MG63 (cell line): Measurements from ENCODE around the gene CEP164. TPM values are rescaled to one million over a fixed set of nuclear protein-coding genes. Genes with fewer than 3 reads are reported as not detected.
A peak's percentile ranks its signal among the peaks of the same experiment; 100 is the strongest.

Source experiments
- DNase-seq: peaks from one replicate; pipeline ENCODE4 v3.0.0-alpha.2; 2020
- H3K27me3 ChIP-seq: fragments of 250-450 bp; sonication (Bioruptor Pico); 2 replicates; pipeline ENCODE4 v1.5.1; 2020; ENCODE audit warnings: mild to moderate bottlenecking, moderate library complexity
- H3K36me3 ChIP-seq: fragments of 250-450 bp; sonication (Bioruptor Pico); 2 replicates; pipeline ENCODE4 v1.5.1; 2020; ENCODE audit warnings: mild to moderate bottlenecking, moderate library complexity
- H3K4me3 ChIP-seq: fragments of 250-450 bp; sonication (Bioruptor Pico); 2 replicates; pipeline ENCODE4 v1.5.1; 2020; ENCODE audit warnings: mild to moderate bottlenecking, moderate library complexity
- H3K9me3 ChIP-seq: fragments of 250-450 bp; sonication (Bioruptor Pico); 2 replicates; pipeline ENCODE4 v1.5.1; 2020; ENCODE audit warnings: mild to moderate bottlenecking, moderate library complexity
- total RNA-seq: library from RNA; depleted of rRNA; stranded (reverse); fragments of >200 nt; shearing (Covaris generic); gene quantifications from 2 replicates; pipeline ENCODE4 v1.2.3, GENCODE V29; 2014; ENCODE audit warnings: low replicate concordance

CEP164 gene
- total RNA-seq, 1 experiment from 2014 or later = 33.1 TPM

DNA sequence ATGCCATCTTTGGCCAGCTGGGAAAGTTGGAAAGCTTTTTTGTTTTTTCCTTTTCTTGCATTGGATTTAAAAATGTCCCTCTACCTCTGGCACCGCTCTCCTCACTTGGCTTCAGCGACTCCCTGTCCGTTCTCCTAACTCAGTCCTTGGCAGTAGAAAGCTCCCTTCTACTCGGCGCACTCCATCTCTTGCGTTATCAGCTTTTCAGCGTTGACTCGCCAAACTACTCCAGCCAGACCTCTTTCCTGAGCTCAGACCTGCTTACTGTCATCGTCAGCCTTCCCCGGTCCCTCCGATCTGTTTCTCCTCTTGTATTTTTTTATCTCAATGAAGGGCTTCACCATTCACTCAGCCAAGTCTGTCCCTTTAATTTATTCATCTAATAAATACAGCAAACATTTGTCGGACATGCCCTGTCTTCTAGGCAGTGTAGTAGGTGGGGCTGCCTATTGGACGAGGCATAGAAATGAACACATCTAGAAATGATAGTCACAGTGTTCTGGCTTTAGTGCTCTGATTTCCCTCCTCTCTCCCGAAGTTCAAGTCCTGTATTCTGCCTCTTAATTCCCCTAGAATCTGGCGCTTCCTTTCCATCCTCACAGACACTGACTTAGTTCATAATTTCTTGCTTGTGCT lies 839 bp downstream of the CEP164 start:
- Histone ChIP-seq H3K36me3 (no peaks in the 10 kb centered on the region; the same call in 1 of the 2 replicates), H3K9me3 (no peaks in the 10 kb centered on the region), H3K27me3 (no peaks in the 10 kb centered on the region), H3K4me3 (peak overlapping the region; percentile 67)
- no peak for DNase-seq

DNA sequence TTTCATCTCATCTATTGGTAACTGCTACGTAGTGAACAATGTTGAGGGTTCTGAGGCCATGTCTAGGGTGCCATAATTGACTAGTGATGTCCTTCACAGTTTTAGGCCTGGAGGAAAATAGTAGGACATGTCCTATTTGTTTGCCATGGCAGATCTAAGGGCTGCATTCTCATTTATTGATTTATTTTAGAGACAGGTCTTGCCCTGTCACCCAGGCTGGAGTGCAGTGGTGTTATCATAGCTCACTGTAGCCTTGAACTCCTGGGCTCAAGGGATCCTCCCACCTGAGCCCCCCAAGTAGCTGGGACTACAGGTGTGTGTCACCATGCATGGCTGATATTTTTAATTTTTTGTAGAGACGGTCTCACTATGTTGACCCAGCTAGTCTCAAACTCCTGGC lies 5.2 kb downstream of the CEP164 start:
- Histone ChIP-seq H3K4me3 (no peak overlapping the region), H3K36me3 (no peaks in the 10 kb centered on the region; the same call in 1 of the 2 replicates), H3K9me3 (no peaks in the 10 kb centered on the region), H3K27me3 (no peaks in the 10 kb centered on the region)
- no peak for DNase-seq

DNA sequence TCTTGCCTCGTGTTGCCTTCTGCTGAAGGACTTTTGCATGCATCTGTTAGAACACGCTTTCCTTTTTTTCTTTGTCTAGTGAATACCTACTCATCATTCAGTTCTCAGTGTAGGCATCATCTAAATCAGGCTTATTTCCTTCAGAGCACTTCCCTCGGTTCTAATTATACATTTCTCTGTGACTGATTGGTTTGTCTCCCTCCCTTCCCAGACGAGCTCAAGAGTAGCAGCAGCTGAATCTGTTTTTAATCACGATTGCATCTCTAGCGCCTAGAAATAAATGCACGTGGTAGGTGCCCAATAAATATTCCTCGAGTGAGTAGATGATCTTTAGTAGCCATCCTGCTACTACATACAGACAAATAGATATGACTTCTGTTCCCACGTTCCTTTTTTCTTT lies 6.3 kb downstream of the CEP164 start:
- Histone ChIP-seq H3K36me3 (peaks cover 1% of the 10 kb centered on the region; the same call in 1 of the 2 replicates), H3K9me3 (no peaks in the 10 kb centered on the region), H3K4me3 (no peak overlapping the region), H3K27me3 (no peaks in the 10 kb centered on the region)
- DNase-seq = no peak

DNA sequence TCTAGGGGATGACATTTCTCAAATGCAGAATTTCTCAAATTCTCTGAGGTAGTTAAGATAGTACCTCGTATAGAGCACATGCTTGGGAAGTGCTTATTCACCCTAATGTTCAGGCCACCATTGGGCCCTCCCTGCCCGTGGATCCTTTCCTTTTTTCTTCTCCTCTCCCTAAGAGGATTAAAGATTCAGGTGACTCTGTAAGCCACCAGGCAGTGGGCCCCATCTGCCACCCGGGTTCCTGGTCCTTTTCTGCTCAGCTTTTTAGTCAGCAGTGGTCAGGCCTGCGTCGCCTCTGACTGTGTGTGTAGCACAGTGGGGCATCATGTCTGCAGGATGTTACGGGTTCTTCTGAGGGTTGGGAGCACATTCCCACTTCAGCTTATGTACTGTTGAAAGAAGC lies 7.2 kb downstream of the CEP164 start:
- Histone ChIP-seq H3K36me3 (peaks cover 7% of the 10 kb centered on the region), H3K4me3 (no peak overlapping the region), H3K27me3 (no peaks in the 10 kb centered on the region), H3K9me3 (no peaks in the 10 kb centered on the region)
- DNase-seq = no peak

DNA sequence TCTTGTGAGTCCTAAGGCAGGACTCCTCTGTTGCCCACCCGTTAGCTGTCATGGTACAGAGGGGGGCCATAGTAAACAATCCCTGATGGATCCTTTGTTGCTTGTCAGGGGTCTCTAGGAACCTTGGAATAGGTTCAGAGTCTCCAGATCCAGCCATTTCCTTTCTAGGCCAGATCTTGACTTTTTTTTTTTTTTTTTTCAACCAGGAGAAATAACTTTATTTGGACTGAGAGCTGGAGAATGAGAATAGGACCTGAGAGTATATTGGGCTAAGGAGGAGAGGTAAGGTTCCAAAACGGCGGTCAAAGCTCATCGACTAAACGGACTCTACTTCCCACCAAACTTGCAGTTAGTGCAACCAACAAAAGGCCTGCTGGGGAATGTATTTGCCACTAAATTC lies 7.7 kb downstream of the CEP164 start:
- H3K36me3 ChIP-seq = peaks cover 11% of the 10 kb centered on the region
- no peak for DNase-seq
- no peaks in the 10 kb centered on the region for H3K9me3 ChIP-seq
- H3K4me3 ChIP-seq = no peak overlapping the region
- no peaks in the 10 kb centered on the region for H3K27me3 ChIP-seq

DNA sequence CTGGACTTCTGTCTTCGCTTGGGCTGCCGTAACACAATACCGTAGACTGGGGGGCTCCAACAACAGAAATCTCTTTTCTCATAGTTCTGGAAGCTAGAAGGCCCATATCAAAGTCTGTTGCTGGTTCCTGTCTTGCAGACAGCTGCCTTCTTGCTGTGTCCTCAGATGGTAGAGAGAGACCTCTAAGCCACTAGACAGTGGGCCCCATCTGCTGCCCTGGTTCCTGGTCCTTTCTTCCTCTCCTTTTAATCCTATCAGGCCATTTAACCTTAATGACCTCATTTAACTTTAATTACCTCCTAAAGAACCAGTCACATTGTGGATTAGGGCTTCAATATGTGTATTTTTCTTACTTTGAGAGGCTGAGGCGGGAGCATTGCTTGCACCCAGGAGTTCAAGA lies 9.4 kb downstream of the CEP164 start:
- no peak for DNase-seq
- no peaks in the 10 kb centered on the region for H3K9me3 ChIP-seq
- H3K36me3 ChIP-seq = peaks cover 17% of the 10 kb centered on the region
- H3K4me3 ChIP-seq = no peak overlapping the region
- no peaks in the 10 kb centered on the region for H3K27me3 ChIP-seq

DNA sequence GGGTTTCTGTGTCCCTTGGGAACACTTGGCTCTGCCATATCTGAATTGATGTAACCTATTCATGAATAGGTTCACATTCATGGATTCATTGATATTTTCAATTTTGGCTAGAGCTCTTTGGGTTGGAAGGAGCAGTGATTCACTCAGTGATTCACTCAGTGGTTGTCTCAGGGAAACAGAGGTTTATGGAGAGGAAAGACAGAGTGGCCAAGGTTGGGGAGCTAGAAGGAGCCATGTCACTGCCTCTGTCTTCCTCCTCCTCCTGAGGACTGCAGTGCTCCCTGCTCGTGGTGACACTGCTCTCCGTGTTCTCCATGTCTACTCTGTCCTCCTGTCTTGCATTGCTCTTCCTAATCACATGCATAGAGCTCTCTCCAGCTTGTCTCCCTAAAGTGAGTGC lies 17.4 kb downstream of the CEP164 start:
- H3K36me3 ChIP-seq = peaks cover 46% of the 10 kb centered on the region
- DNase-seq = no peak
- no peaks in the 10 kb centered on the region for H3K27me3 ChIP-seq

DNA sequence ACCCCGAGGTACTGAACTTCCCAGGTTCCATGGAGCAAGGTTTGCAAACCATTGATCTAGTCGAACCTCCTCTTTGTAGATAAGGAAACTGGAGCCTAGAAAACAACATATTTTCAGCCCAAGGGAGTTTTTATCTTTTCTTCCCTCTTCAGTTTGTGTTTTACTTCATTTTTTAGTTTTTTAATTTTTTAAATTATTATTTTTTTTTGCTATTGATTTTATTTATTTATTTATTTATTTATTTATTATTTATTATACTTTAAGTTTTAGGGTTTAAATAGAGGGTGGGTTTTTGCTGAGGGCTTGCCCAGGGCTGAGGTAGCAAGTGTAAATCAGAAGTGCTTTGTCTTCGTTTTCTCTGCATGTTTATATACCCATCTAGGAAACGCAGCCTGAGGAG lies 26.9 kb downstream of the CEP164 start:
- H3K9me3 ChIP-seq = no peaks in the 10 kb centered on the region
- H3K4me3 ChIP-seq = no peak overlapping the region
- no peaks in the 10 kb centered on the region for H3K27me3 ChIP-seq
- DNase-seq = no peak
- peaks cover 30% of the 10 kb centered on the region for H3K36me3 ChIP-seq

More for the DNA sequence above, 17.4 kb downstream of the CEP164 start:
- Histone ChIP-seq H3K9me3 (no peaks in the 10 kb centered on the region), H3K4me3 (no peak overlapping the region)

DNA sequence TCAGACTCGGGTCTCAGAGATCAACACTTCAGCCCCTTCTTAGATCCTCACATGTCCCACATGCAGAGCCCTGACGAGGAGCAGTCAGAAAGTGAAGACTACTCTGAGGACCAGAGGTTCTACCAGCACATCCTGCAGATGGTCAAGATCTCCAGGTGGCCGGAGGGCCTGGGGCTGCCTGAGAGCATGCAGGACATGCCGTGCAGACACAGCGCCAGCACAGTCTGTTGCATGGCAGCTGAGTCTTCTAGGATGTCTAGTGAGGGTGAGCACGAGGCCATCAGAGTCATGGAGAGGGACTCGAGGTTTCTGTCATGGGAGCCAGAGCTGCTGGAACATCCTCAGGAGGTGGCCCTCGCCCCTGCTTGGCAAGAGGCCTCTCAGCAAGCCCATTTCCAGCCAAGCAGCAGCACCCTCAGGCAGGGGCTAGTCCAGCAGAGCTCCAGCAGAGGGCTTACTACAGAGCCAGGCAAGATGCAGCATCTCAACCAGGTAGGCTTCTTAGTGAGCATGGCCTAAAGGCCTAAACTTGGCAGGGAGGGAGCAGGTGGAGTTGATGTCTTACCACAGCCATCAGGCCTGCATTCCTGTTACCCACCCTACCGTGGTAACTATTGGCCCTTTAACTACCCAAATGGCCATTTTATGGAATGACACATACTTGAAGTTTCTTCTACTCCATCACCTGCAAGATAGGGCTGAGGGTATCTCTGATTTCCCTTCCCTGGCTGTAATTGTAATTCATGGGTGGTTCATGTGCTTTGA lies 28.7 kb downstream of the CEP164 start:
- H3K36me3 ChIP-seq = peaks cover 22% of the 10 kb centered on the region
- no peaks in the 10 kb centered on the region for H3K9me3 ChIP-seq
- DNase-seq = no peak
- H3K27me3 ChIP-seq = no peaks in the 10 kb centered on the region
- no peak overlapping the region for H3K4me3 ChIP-seq

DNA sequence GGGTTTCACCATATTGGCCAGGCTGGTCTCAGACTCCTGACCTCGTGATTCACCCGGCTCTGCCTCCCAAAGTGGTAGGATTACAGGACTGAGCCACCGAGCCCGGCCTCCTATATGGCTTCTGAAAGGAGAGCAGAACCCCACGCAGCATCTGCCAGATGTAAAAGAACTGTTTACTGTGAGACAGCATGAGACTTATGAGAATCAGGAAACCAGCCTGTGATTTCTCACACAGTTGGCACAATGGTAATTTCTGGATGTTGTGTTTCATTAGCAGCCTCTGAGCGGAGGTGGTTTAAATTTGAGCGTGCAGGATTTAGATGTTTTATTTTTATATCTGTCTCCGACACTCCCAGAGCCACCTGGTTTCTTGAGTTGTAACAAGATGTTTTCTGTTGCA lies 33.8 kb downstream of the CEP164 start:
- H3K9me3 ChIP-seq = no peaks in the 10 kb centered on the region
- DNase-seq = no peak
- peaks cover 40% of the 10 kb centered on the region for H3K36me3 ChIP-seq

DNA sequence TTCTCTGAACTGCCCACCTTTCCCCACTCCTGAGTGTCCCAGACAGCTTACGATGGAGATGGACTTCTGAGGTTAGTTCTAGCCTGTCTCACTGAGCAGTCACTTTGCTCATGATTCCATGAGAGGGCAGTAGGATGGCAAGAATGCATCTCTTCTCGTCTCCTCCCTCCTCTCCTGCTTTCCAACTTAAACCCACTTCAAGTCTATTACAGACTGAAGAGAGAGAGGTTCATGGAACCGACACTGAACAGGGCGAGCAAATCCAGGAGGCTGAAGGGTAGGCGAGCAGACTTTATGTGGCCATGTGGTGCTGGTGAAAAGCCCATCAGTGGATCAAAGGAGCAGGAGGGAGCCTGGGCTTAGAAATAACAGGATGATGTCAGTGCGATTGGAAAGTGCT lies 38.6 kb downstream of the CEP164 start:
- Histone ChIP-seq H3K36me3 (peaks cover 47% of the 10 kb centered on the region), H3K4me3 (no peak overlapping the region)

More for the DNA sequence above, 33.8 kb downstream of the CEP164 start:
- H3K27me3 ChIP-seq = no peaks in the 10 kb centered on the region
- H3K4me3 ChIP-seq = no peak overlapping the region

DNA sequence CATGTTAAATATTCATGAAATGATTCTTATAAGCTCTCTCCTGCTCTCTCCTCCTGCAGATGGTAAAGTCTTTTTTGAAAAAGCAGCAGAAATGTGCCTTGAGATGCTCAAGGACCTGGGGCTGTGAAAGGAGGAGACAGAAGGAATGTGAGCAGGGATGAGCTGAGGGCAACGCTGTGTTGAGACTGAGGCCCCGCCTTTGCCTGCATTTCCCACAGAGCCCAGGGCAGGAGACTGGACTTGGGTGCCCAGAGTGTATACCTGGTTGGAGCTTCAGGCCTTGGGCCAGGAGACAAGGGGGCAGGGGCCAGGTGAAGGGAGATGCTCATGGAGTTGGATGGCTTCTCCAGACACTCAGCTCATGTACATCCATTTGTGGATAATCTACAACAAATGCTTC lies 39.2 kb downstream of the CEP164 start:
- no peak overlapping the region for H3K4me3 ChIP-seq
- H3K27me3 ChIP-seq = no peaks in the 10 kb centered on the region
- no peaks in the 10 kb centered on the region for H3K9me3 ChIP-seq
- H3K36me3 ChIP-seq = peaks cover 42% of the 10 kb centered on the region
- no peak for DNase-seq

More for the DNA sequence above, 38.6 kb downstream of the CEP164 start:
- DNase-seq = no peak
- Histone ChIP-seq H3K9me3 (no peaks in the 10 kb centered on the region), H3K27me3 (no peaks in the 10 kb centered on the region)

DNA sequence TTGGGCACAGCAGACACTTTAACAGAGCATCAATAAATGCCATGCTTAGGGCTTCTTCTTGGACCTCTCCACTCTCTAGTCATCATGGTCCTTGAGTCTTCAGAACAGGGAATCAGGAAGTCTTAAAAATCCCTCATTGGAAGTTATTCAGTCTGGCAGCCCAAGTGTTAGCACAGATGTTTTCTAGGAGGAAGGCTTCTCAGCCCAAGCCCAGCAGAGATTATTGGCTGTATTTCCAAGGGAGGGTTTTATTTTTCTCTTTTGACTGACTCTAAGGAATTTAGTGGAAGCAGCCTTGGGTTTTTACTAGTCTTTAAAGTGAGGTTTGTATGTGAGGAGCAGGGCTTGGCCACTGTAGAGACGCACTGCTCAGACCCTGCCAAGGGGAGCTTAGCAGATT lies 41.9 kb downstream of the CEP164 start:
- peaks cover 31% of the 10 kb centered on the region for H3K36me3 ChIP-seq
- H3K27me3 ChIP-seq = no peaks in the 10 kb centered on the region
- H3K4me3 ChIP-seq = no peak overlapping the region
- no peaks in the 10 kb centered on the region for H3K9me3 ChIP-seq
- DNase-seq = no peak

DNA sequence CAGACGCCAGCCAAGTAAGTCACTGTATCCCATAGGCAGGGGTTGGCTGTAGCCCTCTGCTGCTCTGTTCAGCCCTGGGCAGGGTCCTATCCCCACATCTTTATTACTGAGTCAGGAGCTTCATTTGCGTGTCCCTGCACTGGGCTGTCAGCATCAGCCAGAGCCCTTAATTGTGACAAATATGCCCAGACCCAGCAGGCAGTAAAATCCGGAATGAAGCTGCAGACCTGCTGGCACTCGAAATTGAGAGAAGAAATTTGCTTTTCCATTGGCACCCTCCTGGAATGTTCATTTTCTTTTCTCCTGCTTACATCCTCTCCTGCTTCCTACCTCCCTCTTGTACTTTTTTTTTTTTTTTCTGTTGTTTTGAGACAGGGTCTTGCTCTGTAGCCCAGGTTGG lies 43.8 kb downstream of the CEP164 start:
- Histone ChIP-seq H3K36me3 (peaks cover 32% of the 10 kb centered on the region), H3K9me3 (no peaks in the 10 kb centered on the region), H3K4me3 (no peak overlapping the region), H3K27me3 (no peaks in the 10 kb centered on the region)
- no peak for DNase-seq

DNA sequence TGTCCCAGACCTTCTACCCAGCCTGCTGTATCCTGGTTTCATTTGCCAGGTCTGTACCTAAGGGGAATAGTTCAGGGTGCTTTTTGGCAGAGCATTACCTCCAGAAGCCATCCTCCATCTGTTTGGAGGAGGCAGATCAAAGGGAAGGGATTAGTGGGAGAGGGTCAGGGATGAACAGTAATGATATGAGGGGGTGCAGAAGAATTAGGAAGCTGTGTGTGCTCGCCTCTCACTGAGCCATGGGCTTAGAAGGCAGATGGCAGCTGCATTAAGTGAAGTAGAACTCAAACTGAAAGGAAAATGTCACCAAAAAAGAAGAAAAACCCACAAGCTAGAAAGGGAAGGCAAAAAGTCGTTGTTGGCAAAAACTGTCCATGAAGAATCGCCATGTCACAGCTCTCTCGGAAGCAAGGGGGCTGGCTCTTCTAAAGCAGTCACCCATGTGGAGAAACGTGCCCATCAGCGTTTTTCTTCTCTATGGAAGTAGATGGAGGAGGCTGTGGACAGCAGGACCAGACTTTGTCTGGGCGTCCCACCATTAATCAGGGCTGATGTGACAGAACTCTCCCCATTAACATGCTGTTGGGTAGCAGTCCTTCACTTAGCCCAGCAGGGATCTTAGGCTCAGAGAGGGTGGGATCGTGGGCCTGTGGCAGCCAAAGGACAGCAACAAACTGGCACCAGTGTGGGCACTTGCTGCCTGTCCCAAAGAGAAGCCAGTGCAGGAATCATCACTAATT lies 46.8 kb downstream of the CEP164 start:
- H3K27me3 ChIP-seq = no peaks in the 10 kb centered on the region
- no peak for DNase-seq
- peaks cover 25% of the 10 kb centered on the region for H3K36me3 ChIP-seq
- H3K4me3 ChIP-seq = no peak overlapping the region
- H3K9me3 ChIP-seq = no peaks in the 10 kb centered on the region

DNA sequence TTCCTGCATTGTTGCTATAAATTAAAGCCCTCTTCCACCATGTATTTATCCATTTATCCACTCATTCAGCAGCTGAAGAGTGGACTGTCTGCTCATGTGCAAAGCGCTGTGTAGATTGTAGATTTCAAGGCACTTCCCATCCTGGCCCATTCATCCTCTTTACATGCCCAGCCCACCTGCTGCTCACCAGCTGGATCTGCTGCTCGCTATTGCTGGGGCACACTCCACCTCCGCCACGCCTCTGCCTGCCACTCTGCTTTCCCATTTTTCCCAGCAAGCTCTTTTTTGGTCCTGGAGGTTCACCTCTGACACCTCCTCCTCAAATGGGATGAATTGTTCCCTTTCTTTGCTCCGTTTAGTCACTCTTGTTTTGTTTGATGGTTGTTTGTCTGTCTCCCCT lies 48.3 kb downstream of the CEP164 start:
- Histone ChIP-seq H3K36me3 (peaks cover 33% of the 10 kb centered on the region), H3K27me3 (no peaks in the 10 kb centered on the region), H3K9me3 (no peaks in the 10 kb centered on the region), H3K4me3 (no peak overlapping the region)
- no peak for DNase-seq

DNA sequence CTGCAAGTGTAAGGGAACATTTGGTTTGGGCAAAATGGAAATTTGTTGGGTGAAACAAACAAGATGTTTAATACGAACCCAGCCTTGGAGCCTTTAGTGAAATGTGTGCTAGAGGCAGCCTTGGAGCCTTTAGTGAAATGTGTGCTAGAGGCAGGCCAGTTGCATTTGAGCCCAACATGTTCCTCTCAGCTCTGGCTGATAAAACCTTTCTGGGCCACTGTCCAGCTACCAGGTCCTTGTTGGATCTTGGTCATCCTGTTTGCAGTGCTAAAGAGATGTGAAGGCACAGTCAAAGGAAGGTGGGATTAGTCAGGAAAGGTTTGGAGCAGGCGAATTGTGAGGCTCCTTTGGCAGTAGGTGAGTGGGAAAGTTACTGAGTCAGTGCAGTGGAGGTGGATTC lies 48.9 kb downstream of the CEP164 start:
- Histone ChIP-seq H3K9me3 (no peaks in the 10 kb centered on the region), H3K36me3 (peaks cover 33% of the 10 kb centered on the region), H3K27me3 (no peaks in the 10 kb centered on the region), H3K4me3 (no peak overlapping the region)
- DNase-seq = no peak
